HG02588 (cell line): Measurements from ENCODE around the gene SLC6A6.

Experiments used
- ATAC-seq: cut with Tn5 transposase; IDR thresholded peaks from one replicate; pipeline ENCODE4 v1.9.1; 2021; ENCODE audit warnings: mild to moderate bottlenecking, moderate library complexity; ENCODE audit not compliant: unreplicated experiment

Gene SLC6A6

DNA sequence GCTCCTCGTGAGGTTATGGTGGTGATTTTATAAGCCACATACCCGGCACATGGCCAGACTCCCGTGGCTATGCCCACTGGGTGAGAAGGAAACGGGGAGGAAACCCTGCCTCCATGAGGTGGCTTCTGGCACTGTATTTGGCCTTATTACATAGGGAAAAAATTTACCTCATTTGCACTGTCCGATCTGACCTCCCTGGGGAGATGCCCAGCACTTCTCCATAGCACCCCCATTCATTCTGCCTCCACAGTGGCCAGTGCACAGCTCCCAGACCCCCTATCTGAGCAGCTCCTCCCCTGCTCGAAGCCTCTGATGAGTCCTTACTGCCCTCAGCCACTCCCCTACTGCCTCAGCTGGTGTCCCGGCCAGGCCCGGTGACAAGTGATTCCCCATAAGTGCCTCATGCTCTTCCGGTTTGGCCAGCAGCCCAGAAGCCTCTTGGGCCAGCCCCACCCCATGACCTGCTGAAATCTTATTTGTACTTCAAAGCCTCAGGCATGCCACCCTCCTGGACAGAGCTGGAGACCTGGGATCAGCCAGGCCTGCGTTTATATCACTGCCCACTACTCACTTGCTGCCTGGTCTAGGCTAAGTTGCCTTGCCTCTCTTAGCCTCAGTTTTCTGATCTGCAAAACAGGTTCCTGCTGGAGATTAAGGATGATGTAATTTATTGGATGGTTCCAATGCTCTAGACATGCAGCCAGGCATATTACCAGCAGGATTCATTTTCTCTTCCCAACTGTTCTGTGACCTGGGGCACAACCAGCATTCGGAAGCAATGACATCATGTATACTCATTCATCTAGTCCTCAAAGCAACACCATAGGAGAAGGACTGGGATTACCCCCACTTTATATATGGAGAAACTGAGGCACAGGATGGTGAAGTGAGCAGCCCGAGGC lies 30.6 kb upstream of the SLC6A6 start:
- ATAC-seq = no peak

DNA sequence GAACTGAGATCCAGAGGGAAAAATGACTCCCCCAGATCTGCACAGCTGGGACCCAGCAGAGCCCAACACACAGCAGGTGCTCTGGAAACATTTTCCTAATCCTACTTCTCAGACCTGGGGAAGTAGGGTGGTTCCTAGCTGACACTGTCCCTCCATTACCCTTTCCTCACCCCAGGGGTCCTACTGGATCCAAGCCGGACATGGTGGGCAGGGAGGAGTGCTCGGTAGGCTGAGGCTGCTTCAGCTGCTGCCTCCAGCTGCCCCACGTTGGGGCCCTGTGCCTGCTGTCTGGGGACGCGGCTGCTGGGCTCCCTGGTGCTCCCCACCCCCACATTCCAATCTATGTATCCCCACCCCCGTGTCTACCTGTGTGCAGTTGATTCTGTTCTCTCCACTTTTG lies 29.8 kb upstream of the SLC6A6 start:
- ATAC-seq = no peak

DNA sequence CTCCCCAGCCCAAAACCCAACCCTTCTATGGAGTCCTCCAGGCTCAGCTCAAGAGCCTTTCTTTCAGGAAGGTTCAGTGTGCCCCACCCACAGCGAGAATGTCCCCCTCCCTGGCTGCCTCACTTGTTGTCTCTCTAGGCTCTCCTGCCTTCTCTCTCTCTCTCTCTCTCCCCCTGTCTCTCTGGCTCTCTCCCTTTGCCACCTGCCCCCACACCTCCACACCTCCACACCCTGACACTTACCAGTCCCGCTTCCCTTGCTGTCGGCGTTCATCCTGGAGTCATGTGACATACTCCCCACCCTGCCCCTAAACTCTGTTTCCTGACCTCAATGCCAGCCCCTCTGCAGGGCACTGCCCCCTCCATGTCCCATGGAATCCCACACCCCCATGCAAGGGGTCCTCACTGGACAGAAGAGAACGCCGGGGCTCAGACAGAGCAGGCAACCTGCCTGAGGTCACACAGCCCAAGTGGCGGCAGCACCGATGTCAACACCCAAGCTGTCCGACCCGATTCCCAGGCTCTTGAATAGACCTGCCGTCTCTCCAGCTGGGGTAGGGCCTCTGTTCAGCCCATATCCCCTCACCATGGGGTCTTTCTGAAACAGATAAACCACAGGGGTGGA lies 28.5 kb upstream of the SLC6A6 start:
- no peak for ATAC-seq

DNA sequence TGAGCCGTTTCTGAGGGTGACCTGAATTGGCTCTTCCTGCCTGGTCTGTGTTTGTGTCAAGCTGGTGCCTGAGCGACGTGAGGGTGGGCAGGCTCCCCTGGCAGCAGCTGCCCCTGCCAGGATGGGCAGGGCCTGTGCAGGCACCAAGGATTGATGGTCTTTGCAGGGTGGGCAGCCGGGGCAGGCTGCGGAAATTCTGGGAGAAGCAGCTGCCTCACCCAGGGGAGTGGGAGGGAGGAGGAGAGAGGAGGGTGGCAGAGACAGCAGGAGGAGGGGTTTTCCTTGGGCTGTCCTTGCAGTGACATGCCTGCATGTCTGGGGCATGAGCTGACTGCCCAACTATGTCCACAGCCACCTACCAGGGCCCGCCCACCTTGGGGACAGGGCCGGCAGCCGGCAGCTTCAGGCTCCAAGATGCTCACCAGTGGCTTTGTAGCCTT lies 27.9 kb upstream of the SLC6A6 start:
- ATAC-seq = no peak

- ATAC-seq = no peak
These were observed 27.2 kb upstream of the SLC6A6 start for GRCh38 chr3:14375192-14375591.

- no peak for ATAC-seq
These were observed 25.9 kb upstream of the SLC6A6 start for GRCh38 chr3:14376348-14377043.

DNA sequence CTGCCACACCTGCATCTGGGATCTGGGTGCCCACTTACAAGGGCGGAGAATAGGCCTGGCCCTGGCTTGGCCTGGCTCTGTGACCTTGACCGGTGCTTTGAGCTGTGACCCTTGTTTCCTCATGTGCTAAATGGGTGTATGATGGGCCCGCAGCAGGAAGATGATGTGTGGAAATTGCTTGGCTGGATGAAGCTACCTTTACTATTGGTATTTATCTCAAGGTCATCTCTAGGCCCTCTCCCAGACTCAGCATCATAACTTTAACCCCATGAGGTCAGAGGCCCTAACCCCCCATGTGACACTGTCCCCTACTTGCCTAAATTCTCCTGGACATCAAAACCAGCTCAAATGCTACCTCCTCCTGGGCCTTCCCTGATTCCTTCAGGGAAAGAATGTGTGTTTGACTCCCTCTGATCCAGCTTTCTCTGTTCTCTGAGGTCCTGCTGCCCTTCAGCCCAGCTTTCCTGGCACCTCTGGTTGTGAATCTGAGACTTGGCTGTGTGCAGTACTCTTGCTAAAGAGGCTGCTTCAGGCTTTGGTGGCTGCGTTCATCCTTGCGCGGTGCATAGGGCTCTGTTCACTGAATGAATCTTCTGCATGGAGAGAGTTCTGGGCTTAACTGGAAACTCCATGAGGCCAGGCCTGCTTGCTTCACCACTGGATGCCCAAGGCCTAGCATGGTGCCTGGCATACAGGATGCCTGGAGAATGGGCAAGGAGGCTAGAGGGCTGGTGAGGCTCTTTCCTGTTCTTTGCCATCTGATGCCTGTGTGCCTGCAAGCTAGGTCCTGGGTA lies 25.2 kb upstream of the SLC6A6 start:
- no peak for ATAC-seq

- ATAC-seq = no peak
These were observed 24.6 kb upstream of the SLC6A6 start for GRCh38 chr3:14377838-14378169.

GRCh38 chr3:14378415-14378814 lies 24.0 kb upstream of the SLC6A6 start:
- ATAC-seq = no peak

DNA sequence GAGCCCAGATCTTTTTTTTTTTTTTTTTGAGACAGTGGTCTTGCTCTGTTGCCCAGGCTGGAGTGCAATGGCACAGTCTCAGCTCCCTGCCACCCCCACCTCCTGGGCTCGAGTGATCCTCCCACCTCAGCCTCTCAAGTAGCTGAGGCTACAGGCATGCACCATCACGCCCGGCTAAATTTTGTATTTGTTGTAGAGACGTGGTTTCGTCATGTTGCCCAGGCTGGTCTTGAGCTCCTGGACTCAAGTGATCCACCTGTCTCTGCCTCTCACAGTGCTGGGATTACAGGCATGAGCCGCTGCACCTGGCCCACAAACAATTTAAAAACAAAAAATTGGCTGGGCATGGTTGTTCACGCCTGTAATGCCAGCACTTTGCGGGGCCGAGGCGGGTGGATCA lies 22.6 kb upstream of the SLC6A6 start:
- no peak for ATAC-seq

- ATAC-seq = no peak
These were observed 16.2 kb upstream of the SLC6A6 start for GRCh38 chr3:14386254-14386653.

DNA sequence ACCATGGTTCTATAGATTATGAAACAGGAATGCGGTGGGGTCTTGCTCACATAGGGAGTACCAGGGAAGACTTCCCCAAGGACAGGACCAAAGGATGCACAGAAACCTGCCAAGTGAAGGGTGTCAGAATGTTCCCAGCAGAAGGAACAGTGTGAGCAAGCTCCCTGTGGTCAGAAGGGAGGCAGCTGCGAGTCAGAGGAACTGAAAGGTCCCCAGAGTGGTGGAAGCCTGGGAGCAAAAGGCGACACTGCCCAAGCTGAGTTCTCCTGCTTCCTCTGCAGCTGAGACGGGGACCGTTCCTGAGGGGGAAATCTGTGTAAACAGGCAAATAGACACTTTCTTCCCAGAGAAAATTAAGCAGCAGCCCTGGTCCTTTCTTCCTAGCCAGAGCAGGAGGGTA lies 14.2 kb upstream of the SLC6A6 start:
- ATAC-seq = no peak

- ATAC-seq = no peak
These were observed 13.2 kb upstream of the SLC6A6 start for GRCh38 chr3:14389166-14389606.

DNA sequence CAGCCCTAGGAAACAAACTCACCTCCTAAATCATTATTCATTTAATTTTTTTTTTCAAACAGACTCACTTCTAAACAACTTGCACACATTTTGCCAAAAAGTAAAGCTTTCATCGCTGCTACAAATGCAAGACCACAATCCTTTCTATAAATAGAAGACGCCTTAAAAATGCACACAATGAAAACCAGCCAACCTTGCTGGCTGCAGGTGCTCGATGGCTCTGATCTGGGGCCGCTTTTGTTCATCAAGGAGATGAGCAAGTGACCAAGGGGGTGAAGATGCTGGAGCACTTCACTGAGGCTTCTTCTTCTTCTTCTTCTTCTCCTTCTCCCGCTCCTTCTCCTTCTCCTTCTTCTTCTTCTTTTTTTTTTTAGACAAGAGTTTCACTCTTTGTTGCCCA lies 12.7 kb upstream of the SLC6A6 start:
- ATAC-seq = no peak

DNA sequence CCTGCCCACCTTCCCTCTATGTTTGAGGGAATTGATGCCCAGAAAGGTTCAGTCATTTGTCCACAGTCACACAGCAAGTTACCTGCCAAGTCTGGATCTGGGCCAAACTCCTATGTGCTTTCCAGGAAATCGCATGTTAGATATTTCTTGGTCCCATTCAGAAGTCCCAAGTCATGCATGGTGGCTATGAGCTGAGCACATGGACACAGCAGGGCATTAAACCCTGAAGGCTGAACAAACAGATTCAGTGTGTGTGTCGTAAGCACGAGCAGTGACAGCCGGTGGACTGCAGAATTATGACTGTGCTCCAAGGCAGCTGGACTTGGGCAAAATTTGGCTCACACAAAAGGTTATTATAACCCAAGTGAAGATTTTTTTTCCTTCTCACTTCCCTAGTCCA lies 11.4 kb upstream of the SLC6A6 start:
- no peak for ATAC-seq

- no peak for ATAC-seq
These were observed 10.2 kb upstream of the SLC6A6 start for GRCh38 chr3:14392231-14392630.

DNA sequence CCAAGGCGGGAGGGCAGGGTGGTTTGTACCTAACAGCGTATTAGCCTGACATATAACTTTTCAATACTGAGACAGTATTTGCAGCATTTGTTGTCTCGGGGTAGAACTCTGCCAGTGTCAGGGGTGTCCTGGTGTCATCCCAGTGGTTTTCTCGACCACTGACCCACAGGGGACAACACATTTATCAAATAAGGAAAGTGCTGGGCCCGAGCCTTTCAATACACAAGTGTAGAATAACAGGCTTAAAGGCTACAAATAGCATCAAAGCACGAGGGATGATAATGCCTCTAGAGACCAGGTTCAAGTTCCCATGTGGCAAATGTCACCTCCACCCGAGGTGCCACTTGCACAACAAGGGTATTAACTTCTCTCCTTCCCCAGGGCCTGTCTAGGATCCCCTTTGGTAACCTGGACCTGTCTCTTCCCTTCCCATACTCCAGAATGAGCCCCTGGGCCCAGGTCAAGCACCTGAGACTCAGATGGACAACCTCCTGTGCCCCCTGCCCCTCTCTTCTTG lies 9.5 kb upstream of the SLC6A6 start:
- no peak for ATAC-seq

DNA sequence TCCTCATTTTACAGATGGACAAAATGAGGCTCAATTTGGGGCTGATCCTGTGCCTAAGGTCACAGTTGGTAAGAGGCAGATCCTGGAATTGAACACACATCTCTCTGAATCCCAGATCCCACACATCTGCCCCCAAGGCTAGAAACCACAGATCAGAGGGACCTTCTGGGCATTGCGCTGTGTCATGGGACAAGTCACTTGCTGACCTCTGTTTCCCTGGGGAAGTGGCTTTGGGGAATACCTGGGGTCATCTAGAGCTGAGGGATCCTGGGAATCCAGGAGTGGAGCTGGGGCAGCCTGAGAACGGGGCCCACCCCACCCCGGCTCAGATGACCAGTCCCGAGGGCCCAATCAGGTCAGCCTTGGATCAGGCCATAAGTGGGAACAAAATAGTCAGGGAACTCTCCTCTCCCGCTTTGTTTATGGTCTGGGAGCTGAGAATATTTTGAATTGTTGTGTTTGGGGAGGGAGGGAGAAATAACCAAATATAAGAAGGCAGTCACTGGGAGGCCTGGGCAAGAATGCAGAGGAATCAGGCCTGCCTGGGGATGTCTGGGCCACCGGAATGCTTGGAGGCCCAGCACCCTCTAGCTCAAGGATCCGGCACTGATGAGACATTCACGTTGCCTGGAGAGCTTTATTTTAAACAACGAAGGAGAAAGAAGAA lies 8.8 kb upstream of the SLC6A6 start:
- no peak for ATAC-seq

GRCh38 chr3:14396031-14396692 lies 6.2 kb upstream of the SLC6A6 start:
- no peak for ATAC-seq

DNA sequence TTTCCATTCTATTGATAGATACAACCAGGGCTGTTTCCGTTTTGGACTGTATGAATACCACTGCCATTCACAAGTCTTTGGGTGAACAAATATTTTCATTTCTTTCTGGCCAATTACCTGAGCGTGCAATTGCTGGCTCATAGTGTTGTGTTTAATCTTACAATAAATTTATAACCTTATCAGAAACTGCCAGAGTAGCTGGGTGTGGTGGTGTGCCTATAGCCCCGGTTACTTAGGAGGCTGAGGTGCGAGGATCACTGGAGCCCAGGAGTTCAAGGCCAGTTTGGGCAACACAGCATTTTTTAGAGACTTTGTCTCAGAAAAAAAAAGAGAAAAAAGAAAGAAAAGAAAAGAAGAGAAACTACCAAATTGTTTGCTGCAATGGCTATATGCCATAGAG lies 5.4 kb upstream of the SLC6A6 start:
- ATAC-seq = no peak
